ENCODE results near the gene EHBP1L1. TPM values are rescaled to one million over a fixed set of nuclear protein-coding genes. Genes with fewer than 3 reads are reported as not detected.

EHBP1L1 gene
- total RNA-seq = 10 to 100 TPM; 28.0 to 68.8 (median 33.4) TPM

GRCh38 chr11:65575568-65576231, at the start of gene EHBP1L1:
Gene EHBP1L1 (plus strand): TSS chr11:65576053. CDS start chr11:65576303, 250 bp downstream.
- Histone ChIP-seq H3K27me3 (no peaks in the 10 kb centered on the region), H3K27ac (peak within 1 kb of the TSS; percentile 96 to 97), H3K9me3 (no peaks in the 10 kb centered on the region), H3K36me3 (no peaks in the 10 kb centered on the region), H3K4me1 (peaks cover 37 to 38% of the 10 kb centered on the region in 2 donors), H3K4me3 (peak within 1 kb of the TSS; percentile 60 to 91 (median 75))
- TF ChIP-seq POLR2A (IDR thresholded peaks at IDR 0.05) (no peak), POLR2AphosphoS5 (IDR thresholded peaks at IDR 0.05) (peak in 1 of 3 donors; percentile 10), CTCF (IDR thresholded peaks at IDR 0.05) (no peak)
- intact Hi-C loops (cut with DNase I; ENCODE audit: low total_unique reads) = loop anchor here (5.0 kb wide), 1 partner anchor 37 kb away; the partner anchor contains the start of gene MAP3K11
- DNase-seq (ENCODE audit: low spot score in 2 of 2) = no peak

- TF ChIP-seq POLR2AphosphoS5 (IDR thresholded peaks at IDR 0.05) = no peak
- no peak for TF ChIP-seq CTCF (IDR thresholded peaks at IDR 0.05)
- TF ChIP-seq POLR2A (IDR thresholded peaks at IDR 0.05) = no peak
- no peak overlapping the region for H3K27ac ChIP-seq
- no peaks in the 10 kb centered on the region for H3K27me3 ChIP-seq
- DNase-seq (ENCODE audit: low spot score in 2 of 2) = no peak
- intact Hi-C loops (cut with DNase I; ENCODE audit: low total_unique reads) = no loop called here
- H3K36me3 ChIP-seq = peaks cover 8% of the 10 kb centered on the region
- H3K4me3 ChIP-seq = peak overlapping the region in 1 of 3 donors; percentile 92
- no peaks in the 10 kb centered on the region for H3K9me3 ChIP-seq
- peaks cover 5 to 13% of the 10 kb centered on the region in 2 donors for H3K4me1 ChIP-seq
Observed at GRCh38 chr11:65526744-65527143, 49.1 kb upstream of the EHBP1L1 start.

- H3K4me3 ChIP-seq = no peak overlapping the region
- intact Hi-C loops (cut with DNase I; ENCODE audit: low total_unique reads) = no loop called here
- H3K4me1 ChIP-seq = peaks cover 5 to 13% of the 10 kb centered on the region in 2 donors
- H3K36me3 ChIP-seq = peaks cover 8% of the 10 kb centered on the region
- H3K9me3 ChIP-seq = no peaks in the 10 kb centered on the region
- DNase-seq (ENCODE audit: low spot score in 2 of 2) = no peak
- no peaks in the 10 kb centered on the region for H3K27me3 ChIP-seq
- H3K27ac ChIP-seq = no peak overlapping the region
- TF ChIP-seq CTCF (IDR thresholded peaks at IDR 0.05) (no peak), POLR2AphosphoS5 (IDR thresholded peaks at IDR 0.05) (no peak), POLR2A (IDR thresholded peaks at IDR 0.05) (no peak)
Observed at GRCh38 chr11:65528819-65529350, 47.0 kb upstream of the EHBP1L1 start.

GRCh38 chr11:65529475-65530156, 46.2 kb upstream of the EHBP1L1 start:
- intact Hi-C loops (cut with DNase I; ENCODE audit: low total_unique reads) = no loop called here
- no peaks in the 10 kb centered on the region for H3K9me3 ChIP-seq
- no peak overlapping the region for H3K4me3 ChIP-seq
- no peak overlapping the region for H3K27ac ChIP-seq
- H3K27me3 ChIP-seq = no peaks in the 10 kb centered on the region
- TF ChIP-seq POLR2A (IDR thresholded peaks at IDR 0.05) (no peak), CTCF (IDR thresholded peaks at IDR 0.05) (no peak), POLR2AphosphoS5 (IDR thresholded peaks at IDR 0.05) (no peak)
- no peak for DNase-seq (ENCODE audit: low spot score in 2 of 2)
- H3K4me1 ChIP-seq = peaks cover 5 to 8% of the 10 kb centered on the region in 2 donors
- peaks cover 8% of the 10 kb centered on the region for H3K36me3 ChIP-seq

GRCh38 chr11:65530157-65530496, 45.7 kb upstream of the EHBP1L1 start:
- TF ChIP-seq POLR2A (IDR thresholded peaks at IDR 0.05) = no peak
- no peak for TF ChIP-seq POLR2AphosphoS5 (IDR thresholded peaks at IDR 0.05)
- no peak for TF ChIP-seq CTCF (IDR thresholded peaks at IDR 0.05)
- Histone ChIP-seq H3K27me3 (no peaks in the 10 kb centered on the region), H3K4me1 (peaks cover 5 to 8% of the 10 kb centered on the region in 2 donors), H3K4me3 (no peak overlapping the region), H3K27ac (no peak overlapping the region), H3K9me3 (no peaks in the 10 kb centered on the region), H3K36me3 (peaks cover 8% of the 10 kb centered on the region)
- no peak for DNase-seq (ENCODE audit: low spot score in 2 of 2)
- intact Hi-C loops (cut with DNase I; ENCODE audit: low total_unique reads) = no loop called here
